GM19035 (cell line): Measurements from ENCODE around the gene TMEM213.
"Not testable (repeated sequence)": the region's sequence is repeated elsewhere in the genome, so short reads cannot be mapped to it uniquely, and the experiment has no call there.

Source experiments
- ATAC-seq: cut with Tn5 transposase; IDR thresholded peaks from one replicate; pipeline ENCODE4 v1.9.1; 2021; ENCODE audit not compliant: unreplicated experiment

The TMEM213 gene

DNA sequence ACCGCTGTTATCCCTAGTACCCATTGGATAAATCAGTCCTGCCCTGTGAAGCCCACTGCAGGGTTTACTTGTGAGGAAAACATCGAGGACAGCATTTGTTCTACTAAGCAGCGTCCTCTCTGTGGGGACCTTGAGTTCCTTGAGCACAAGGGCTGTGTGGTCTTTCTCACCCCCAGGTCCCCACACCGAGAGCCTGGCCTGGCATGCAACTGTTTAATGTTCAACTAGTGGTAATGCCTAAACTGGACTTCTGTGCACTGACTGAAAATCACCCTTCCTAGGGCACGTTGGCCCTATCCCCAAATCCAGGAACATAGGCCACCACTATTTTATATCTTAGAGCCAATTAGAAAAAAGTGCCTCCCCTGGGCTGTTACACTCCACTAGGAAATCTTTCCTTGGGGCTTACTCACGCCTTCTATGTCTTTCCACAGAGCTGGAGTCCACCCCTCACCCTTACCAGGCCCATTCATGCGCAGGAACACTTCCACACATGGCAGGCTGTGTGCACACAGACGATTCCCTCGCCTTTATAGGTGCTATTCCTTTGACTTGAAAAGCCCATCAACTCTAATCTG is 1.7 kb upstream of the TMEM213 start:
- ATAC-seq, result no peak

DNA sequence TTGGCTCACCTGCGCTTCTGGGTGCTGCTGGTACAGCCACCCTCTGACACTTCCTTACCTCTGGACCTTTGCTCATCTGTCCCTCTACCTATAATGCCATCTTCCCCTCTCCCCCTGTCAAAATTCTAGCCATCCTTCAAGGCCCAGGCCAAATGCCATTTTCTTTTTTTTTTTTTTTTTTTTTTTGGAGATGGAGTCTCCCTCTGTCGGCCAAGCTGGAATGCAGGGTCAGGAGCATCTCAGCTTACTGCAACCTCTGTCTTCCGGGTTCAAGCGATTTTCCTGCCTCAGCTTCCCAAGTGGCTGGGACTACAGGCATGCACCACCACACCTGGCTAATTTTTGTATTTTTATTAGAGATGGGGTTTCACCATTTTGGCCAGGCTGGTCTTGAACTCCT is 748 bp upstream of the TMEM213 start:
- ATAC-seq, result not testable (repeated sequence)

GRCh38 chr7:138798836-138799235 is 1.0 kb downstream of the TMEM213 start:
- ATAC-seq, result no peak

- no peak for ATAC-seq
Observed at GRCh38 chr7:138799336-138800000, 1.7 kb downstream of the TMEM213 start.

DNA sequence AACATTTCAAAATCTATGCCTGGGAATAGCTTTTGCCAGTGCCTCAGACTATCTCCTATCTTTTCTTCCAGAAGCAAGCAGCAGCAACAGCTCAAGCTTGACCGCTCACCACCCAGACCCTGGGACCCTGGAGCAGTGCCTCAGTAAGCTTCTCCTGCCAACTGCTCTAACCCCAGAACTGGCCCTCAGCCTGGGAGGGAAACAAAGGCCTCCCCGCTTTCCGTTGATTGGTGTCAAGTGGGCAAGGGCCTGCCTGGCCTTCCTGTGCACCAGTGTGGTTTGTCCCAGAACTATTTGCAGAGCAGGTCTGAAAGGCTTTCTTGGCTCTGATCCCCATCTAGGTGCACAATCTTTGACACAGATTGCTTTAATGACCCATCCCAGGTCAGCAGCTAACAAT is 3.5 kb downstream of the TMEM213 start:
- no peak for ATAC-seq

- ATAC-seq, result no peak
Observed at GRCh38 chr7:138802706-138803105, 4.9 kb downstream of the TMEM213 start.

GRCh38 chr7:138804618-138805017 is 6.8 kb downstream of the TMEM213 start:
- ATAC-seq, result no peak

DNA sequence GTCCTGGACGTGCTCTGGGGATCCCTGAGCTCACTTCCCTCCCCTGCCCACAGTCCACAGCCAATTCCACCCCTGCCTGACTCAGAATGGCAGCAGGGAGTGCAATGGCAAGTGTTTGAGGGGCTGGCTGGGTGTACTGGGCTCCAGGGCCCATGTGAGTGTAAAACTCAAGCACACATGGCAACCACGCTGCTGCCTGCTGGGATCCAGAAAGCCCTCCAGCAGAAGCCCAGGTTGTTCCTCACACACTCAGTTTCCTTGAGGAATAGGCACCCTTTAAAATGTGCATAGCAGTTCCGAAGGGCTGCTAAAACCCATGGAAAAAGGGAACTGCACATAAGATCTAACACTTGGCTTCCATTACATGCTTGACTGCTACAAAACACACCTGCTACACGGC is 11.6 kb downstream of the TMEM213 start:
- no peak for ATAC-seq

DNA sequence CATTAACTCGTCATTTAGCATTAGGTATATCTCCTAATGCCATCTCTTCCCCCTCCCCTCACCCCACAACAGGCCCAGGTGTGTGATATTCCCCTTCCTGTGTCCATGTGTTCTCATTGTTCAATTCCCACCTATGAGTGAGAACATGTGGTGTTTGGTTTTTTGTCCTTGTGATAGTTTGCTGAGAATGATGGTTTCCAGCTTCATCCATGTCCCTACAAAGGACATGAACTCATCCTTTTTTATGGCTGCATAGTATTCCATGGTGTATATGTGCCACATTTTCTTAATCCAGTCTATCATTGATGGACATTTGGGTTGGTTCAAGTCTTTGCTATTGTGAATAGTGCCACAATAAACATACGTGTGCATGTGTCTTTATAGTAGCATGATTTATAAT is 13.5 kb downstream of the TMEM213 start:
- ATAC-seq, result not testable (repeated sequence)

- ATAC-seq, result no peak
Observed at GRCh38 chr7:138813945-138814344, 16.2 kb downstream of the TMEM213 start.

DNA sequence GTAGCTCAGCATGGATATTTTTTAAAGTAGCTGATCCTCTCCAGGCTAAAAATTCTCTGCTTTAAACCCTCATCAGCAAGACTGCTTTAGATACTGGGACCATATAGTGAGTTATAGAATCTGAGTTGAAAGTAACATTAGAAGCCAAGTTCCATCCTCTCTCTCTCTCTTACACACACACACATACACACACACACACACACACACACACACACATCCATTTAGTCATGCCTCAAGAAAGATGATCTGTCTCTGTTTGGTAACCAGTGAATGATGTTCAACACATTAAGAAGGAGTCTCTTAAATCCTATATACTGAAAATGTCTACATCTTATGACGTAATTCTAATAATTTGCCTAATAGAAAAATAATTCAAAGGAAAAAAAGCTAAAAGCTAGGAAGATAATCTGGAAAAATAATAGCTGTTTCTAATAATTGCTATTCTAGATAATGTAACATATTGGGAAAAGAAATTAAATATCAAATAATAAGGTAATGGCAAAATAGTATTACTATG is 17.1 kb downstream of the TMEM213 start:
- no peak for ATAC-seq

GRCh38 chr7:138816650-138817049 is 18.9 kb downstream of the TMEM213 start:
- no peak for ATAC-seq

GRCh38 chr7:138819625-138820024 is 21.8 kb downstream of the TMEM213 start:
- no peak for ATAC-seq

GRCh38 chr7:138821912-138822311 is 24.1 kb downstream of the TMEM213 start:
- ATAC-seq, result no peak

- ATAC-seq, result no peak
Observed at GRCh38 chr7:138822867-138823535, 25.2 kb downstream of the TMEM213 start.

- ATAC-seq, result no peak
Observed at GRCh38 chr7:138825049-138825721, 27.4 kb downstream of the TMEM213 start.

DNA sequence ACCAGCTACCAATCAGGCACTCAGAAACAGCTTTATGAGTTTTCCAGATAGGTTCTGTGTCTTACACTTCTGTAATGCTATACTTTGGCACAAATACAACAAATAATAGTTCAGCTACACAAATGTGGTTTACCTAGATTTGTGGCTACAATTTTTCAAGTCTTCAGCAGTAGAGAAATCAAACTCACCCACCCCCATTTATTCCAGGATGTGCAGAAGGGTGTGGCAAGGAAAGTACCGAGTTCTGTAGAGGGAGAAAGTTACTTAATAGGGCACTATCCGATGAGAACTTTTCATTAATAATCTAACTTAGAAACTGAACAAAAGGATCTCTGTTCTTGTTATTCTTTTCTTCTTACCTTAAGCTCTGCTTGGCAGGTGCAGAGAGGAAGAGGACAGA is 30.5 kb downstream of the TMEM213 start:
- ATAC-seq, result no peak

DNA sequence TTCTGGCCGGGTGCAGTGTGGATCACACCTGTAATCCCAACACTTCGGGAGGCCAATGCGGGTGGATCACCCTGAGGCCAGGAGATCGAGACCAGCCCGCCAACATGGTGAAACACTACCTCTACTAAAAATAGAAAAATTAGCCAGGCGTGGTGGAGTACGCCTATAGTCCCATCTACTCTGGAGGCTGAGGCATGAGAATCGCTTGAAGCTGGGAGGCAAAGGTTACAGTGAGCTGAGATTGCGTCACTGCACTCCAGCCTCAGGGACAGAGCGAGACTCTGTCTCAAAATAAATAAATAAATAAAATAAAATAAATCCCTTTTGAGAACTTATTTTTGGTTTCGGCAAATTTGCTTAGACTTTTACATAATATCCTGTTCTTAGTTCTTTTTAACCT is 31.5 kb downstream of the TMEM213 start:
- no peak for ATAC-seq

DNA sequence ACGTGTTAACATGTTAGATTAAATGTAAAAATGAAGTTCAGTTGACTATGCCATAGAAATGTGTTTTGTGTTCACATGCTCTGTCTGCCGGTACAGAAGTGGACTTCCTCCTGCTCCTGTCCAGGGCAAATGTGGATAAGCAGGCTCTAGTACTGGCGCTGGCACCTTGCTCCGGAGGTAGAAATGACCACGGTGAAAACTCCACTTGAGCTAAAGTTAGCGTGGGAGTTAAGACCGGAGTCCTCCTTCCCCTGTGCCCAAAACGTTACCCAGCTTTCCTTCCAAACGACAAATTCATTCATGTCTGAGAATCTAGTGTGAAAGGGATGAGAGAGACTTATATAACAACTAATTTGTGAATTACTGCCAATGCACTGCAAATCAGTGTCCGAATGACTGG is 35.2 kb downstream of the TMEM213 start:
- no peak for ATAC-seq

GRCh38 chr7:138833596-138833995 is 35.8 kb downstream of the TMEM213 start:
- ATAC-seq, result no peak

DNA sequence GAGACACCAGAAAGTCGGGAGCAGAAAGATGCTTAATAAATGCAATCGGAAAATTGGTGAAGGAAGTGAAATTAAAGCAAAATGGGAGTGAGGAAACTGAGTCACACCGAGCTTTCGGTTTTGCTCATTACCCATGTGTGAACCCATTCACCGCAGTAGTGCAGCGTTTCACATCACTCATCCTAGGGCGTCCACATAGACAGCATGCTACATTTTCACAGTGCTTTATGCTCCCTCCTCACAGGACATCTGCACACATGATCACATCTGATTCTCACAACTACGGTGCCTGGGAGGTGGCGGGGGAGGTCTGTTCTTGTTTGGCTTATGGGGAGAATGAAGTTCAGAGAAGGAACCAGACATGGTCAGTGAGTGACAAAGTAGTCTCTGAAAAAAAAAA is 36.8 kb downstream of the TMEM213 start:
- ATAC-seq, result no peak

- ATAC-seq, result no peak
Observed at GRCh38 chr7:138835087-138835486, 37.3 kb downstream of the TMEM213 start.
